ENCODE results near the gene CCDC73. TPM values are rescaled to one million over a fixed set of nuclear protein-coding genes. Genes with fewer than 3 reads are reported as not detected.

The CCDC73 gene
- total and polyA plus RNA-seq, 2 of the 4 experiments (the other 2 are of a cell fraction) = not detected

DNA sequence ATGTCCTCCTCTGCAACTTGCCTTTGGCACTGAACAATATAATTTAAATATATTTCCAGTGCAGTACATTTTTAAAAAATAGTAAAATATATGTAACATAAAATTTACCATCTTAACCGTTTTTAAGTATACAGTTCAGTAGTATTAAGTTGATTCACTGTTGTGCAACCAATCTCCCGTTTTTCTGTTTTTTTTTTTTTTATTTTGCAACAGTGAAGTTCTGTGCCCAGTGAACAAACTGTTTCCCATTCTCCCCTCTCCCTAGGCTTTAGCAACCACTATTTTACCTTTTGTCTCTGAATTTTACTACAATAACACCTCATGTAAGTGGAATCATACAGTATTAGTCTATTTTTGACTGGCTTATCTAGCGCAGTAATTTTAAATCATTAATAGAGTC, 49.1 kb upstream of the CCDC73 start:
- BruUV-seq (replicated peaks) = no TSS peak
- no peak overlapping the region for H3K4me3 ChIP-seq (ENCODE audit: insufficient read depth, low read depth, low read length)
- H3K9ac ChIP-seq (ENCODE audit: low read depth, low read length) = no peak overlapping the region
- no peaks in the 10 kb centered on the region for H4K20me1 ChIP-seq (ENCODE audit: insufficient read depth, low read length)
- H4K8ac ChIP-seq (ENCODE audit: low read depth in 2 of 2, low read length in 2 of 2) = no peak overlapping the region
- dilution Hi-C loops (cut with HindIII; ENCODE audit: low sequenced_read_pairs, unreplicated experiment) = no loop called here
- no peak overlapping the region for H3K27ac ChIP-seq (ENCODE audit: insufficient read depth, low read length)
- no peak for TF ChIP-seq RCOR1 (IDR thresholded peaks at IDR 0.05; ENCODE audit: insufficient replicate concordance, low read length)
- no peak for TF ChIP-seq SMC3 (IDR thresholded peaks at IDR 0.05; ENCODE audit: low read depth, low read length)
- TF ChIP-seq FOS (IDR thresholded peaks at IDR 0.05; ENCODE audit: low read depth, low read length) = no peak
- H3K14ac ChIP-seq (replicated peaks; ENCODE audit: low read depth, low read length) = no peak overlapping the region
- no peak overlapping the region for H3K56ac ChIP-seq (ENCODE audit: extremely low read depth, insufficient read depth, low read length)
- no peaks in the 10 kb centered on the region for H3K79me1 ChIP-seq (ENCODE audit: low read depth in 1 of 2, low read length in 2 of 2)
- H3K9me3 ChIP-seq (ENCODE audit: control insufficient read depth, insufficient read depth, low read length) = no peaks in the 10 kb centered on the region
- no peak overlapping the region for H3K4ac ChIP-seq (ENCODE audit: low read depth, low read length)
- no peak overlapping the region for H3K23ac ChIP-seq (ENCODE audit: low read depth, low read length)
- H2BK15ac ChIP-seq (ENCODE audit: low read depth, low read length) = no peak overlapping the region
- H3K18ac ChIP-seq (ENCODE audit: low read depth, low read length) = no peak overlapping the region
- H4K5ac ChIP-seq (ENCODE audit: low read depth, low read length) = no peak overlapping the region
- H4K91ac ChIP-seq (ENCODE audit: insufficient read depth, low read depth, low read length) = no peak overlapping the region
- DNase-seq (no peak), ATAC-seq (ENCODE audit: low read depth) (no peak)
- H2BK20ac ChIP-seq (ENCODE audit: low read depth, low read length) = no peak overlapping the region
- ChIA-PET CTCF (no interaction called here), POLR2A (ENCODE audit: unreplicated experiment) (no interaction called here)
- in situ Hi-C loops (cut with MboI; ENCODE audit: low sequenced_read_pairs) = loop anchor here (25.0 kb wide), 1 partner anchor 219 kb away; no protein-coding TSS in a partner anchor
- H2BK120ac ChIP-seq (ENCODE audit: low read depth, low read length) = no peak overlapping the region
- no peak overlapping the region for H2AK5ac ChIP-seq (ENCODE audit: low read depth, low read length)
- H3K4me1 ChIP-seq (ENCODE audit: control insufficient read depth, insufficient read depth, low read length) = no peaks in the 10 kb centered on the region
- no peak overlapping the region for H2BK5ac ChIP-seq (ENCODE audit: low read depth, low read length, poor library complexity, severe bottlenecking)
- no peak overlapping the region for H2AK9ac ChIP-seq (replicated peaks; ENCODE audit: low read depth, low read length, poor library complexity)
- intact Hi-C loops (cut with micrococcal nuclease) = no loop called here
- H2AFZ ChIP-seq (replicated peaks; ENCODE audit: low read length, poor library complexity) = no peak overlapping the region
- H3K27me3 ChIP-seq (ENCODE audit: control insufficient read depth, insufficient read depth, low read length) = peaks cover under 1% of the 10 kb centered on the region; the same call in 1 of the 2 replicates
- no peaks in the 10 kb centered on the region for H3K36me3 ChIP-seq (ENCODE audit: control insufficient read depth, insufficient read depth, low read length)
- H3K9me1 ChIP-seq (ENCODE audit: insufficient read depth, low read length) = no peaks in the 10 kb centered on the region
- WGBS, 2 experiments (ENCODE audit: extremely low coverage in 2 of 2, insufficient read length in 1 of 2) = no CpG with 5 or more reads among the region's 3 CpGs
- H3K4me2 ChIP-seq (ENCODE audit: low read depth, low read length) = no peak overlapping the region
